Gastrocnemius medialis (tissue), 4 donors: ENCODE measurements around the gene SHOC1. TPM values are rescaled to one million over a fixed set of nuclear protein-coding genes. Genes with fewer than 3 reads are reported as not detected.
"Not testable (repeated sequence)": the region's sequence is repeated elsewhere in the genome, so short reads cannot be mapped to it uniquely, and the experiment has no call there.

Experiments
- ATAC-seq, 2 donors: fragments of 150-250 bp; one replicate each; pipeline ENCODE4 v1.9.1; 2016
- DNase-seq, 2 donors: peaks; one replicate each; pipeline ENCODE4 v3.0.0-alpha.2; 2019
- H3K27ac ChIP-seq, 4 donors: fragments of 200-600 bp; sonication (generic); 1 replicate in 1 of 4; 2 replicates in 3 of 4; pipeline ENCODE4 v1.5.1; 2016 to 2018; ENCODE audit warnings: mild to moderate bottlenecking in 2 of 4, moderate library complexity in 1 of 4
- H3K27me3 ChIP-seq, 3 donors: fragments of 200-600 bp; sonication (generic) in 2 of 3; 1 replicate in 1 of 3; 2 replicates in 2 of 3; pipeline versions ENCODE4 v1.5.1 to v1.6.0; 2016 to 2019; ENCODE audit warnings: mild to moderate bottlenecking in 1 of 3, moderate library complexity in 1 of 3
- H3K36me3 ChIP-seq, 2 donors: fragments of 200-600 bp; sonication (generic) in 1 of 2; one replicate each; pipeline ENCODE4 v1.5.1; 2017 to 2018
- H3K4me1 ChIP-seq, 2 donors: fragments of 200-600 bp; sonication (generic) in 1 of 2; one replicate each; pipeline ENCODE4 v1.5.1; 2016 to 2017; ENCODE audit warnings: mild to moderate bottlenecking in 2 of 2
- H3K4me3 ChIP-seq, 4 donors: fragments of 200-600 bp; sonication (generic) in 3 of 4; 1 replicate in 1 of 4; 2 replicates in 3 of 4; pipeline ENCODE4 v1.5.1; 2016 to 2019; ENCODE audit warnings: mild to moderate bottlenecking in 2 of 4
- H3K9me3 ChIP-seq, 3 donors: fragments of 200-600 bp; sonication (generic) in 2 of 3; 1 replicate in 1 of 3; 2 replicates in 2 of 3; pipeline ENCODE4 v1.5.1; 2016 to 2019
- CTCF ChIP-seq, 5 experiments: fragments of 450-650 bp in 3 of 5; fragments of 200-600 bp in 2 of 5; sonication (generic) in 2 of 5; IDR thresholded peaks in 4 of 5; conservative IDR thresholded peaks in 1 of 5; 1 replicate in 4 of 5; 2 replicates in 1 of 5; pipeline ENCODE4 v1.5.1; 2016 to 2019; ENCODE audit warnings: antibody characterized with exemption in 5 of 5, mild to moderate bottlenecking in 3 of 5, moderate library complexity in 3 of 5
- POLR2A ChIP-seq, 2 donors: fragments of 450-650 bp; IDR thresholded peaks; one replicate each; pipeline ENCODE4 v1.6.1; 2017; ENCODE audit warnings: antibody characterized with exemption in 2 of 2, mild to moderate bottlenecking in 2 of 2, moderate library complexity in 2 of 2
- in situ Hi-C, 4 donors: fragments of 200-750 bp; cut with MboI; loops; one replicate each; pipeline versions ENCODE4 v1.15.0 to v1.8.0; 2017; ENCODE audit warnings: low sequenced_read_pairs in 4 of 4
- intact Hi-C: fragments of 100-400 bp; cut with DNase I; formaldehyde crosslinking; loops from one replicate; pipeline ENCODE4 v1.15.1; 2023; ENCODE audit warnings: low total_unique reads
- total RNA-seq, 4 donors: library from RNA; depleted of rRNA; stranded (reverse); fragments of >200 nt; gene quantifications; one replicate each; pipeline versions ENCODE4 v1.1.0 to v1.2.3, GENCODE V29; 2016

The SHOC1 gene
- total RNA-seq, 4 donors from 2014 or later, result not detected

GRCh38 chr9:111803924-111804323 is 9.2 kb upstream of the SHOC1 start:
- no peak for TF ChIP-seq POLR2A (IDR thresholded peaks at IDR 0.05)
- TF ChIP-seq CTCF (IDR thresholded peaks at IDR 0.05 in 4 of 5, conservative IDR thresholded peaks at IDR 0.05 in 1 of 5), result no peak
- no peaks in the 10 kb centered on the region for H3K4me1 ChIP-seq
- no peaks in the 10 kb centered on the region for H3K9me3 ChIP-seq
- DNase-seq (no peak), ATAC-seq (no peak)
- H3K36me3 ChIP-seq, result no peaks in the 10 kb centered on the region
- in situ Hi-C loops, result no loop called here
- no peak overlapping the region for H3K27ac ChIP-seq
- H3K4me3 ChIP-seq, result no peak overlapping the region
- intact Hi-C loops, result no loop called here
- no peaks in the 10 kb centered on the region for H3K27me3 ChIP-seq

GRCh38 chr9:111799915-111800526 is 5.3 kb upstream of the SHOC1 start:
- H3K4me3 ChIP-seq, result no peak overlapping the region
- no peaks in the 10 kb centered on the region for H3K36me3 ChIP-seq
- TF ChIP-seq CTCF (IDR thresholded peaks at IDR 0.05 in 4 of 5, conservative IDR thresholded peaks at IDR 0.05 in 1 of 5) (no peak), POLR2A (IDR thresholded peaks at IDR 0.05) (no peak)
- intact Hi-C loops, result no loop called here
- H3K27me3 ChIP-seq, result no peaks in the 10 kb centered on the region
- DNase-seq (no peak), ATAC-seq (no peak)
- no peaks in the 10 kb centered on the region for H3K4me1 ChIP-seq
- no peak overlapping the region for H3K27ac ChIP-seq
- no peaks in the 10 kb centered on the region for H3K9me3 ChIP-seq
- in situ Hi-C loops, result no loop called here

GRCh38 chr9:111799506-111799905 is 4.8 kb upstream of the SHOC1 start:
- in situ Hi-C loops, result no loop called here

GRCh38 chr9:111798786-111799185 is 4.0 kb upstream of the SHOC1 start:
- H3K27ac ChIP-seq, result no peak overlapping the region
- H3K9me3 ChIP-seq, result no peaks in the 10 kb centered on the region
- H3K27me3 ChIP-seq, result no peaks in the 10 kb centered on the region
- DNase-seq (no peak), ATAC-seq (no peak)
- in situ Hi-C loops, result no loop called here
- intact Hi-C loops, result no loop called here
- H3K4me1 ChIP-seq, result no peaks in the 10 kb centered on the region
- H3K36me3 ChIP-seq, result no peaks in the 10 kb centered on the region
- TF ChIP-seq CTCF (IDR thresholded peaks at IDR 0.05 in 4 of 5, conservative IDR thresholded peaks at IDR 0.05 in 1 of 5) (no peak), POLR2A (IDR thresholded peaks at IDR 0.05) (no peak)
- H3K4me3 ChIP-seq, result no peak overlapping the region

More at GRCh38 chr9:111799506-111799905, 4.8 kb upstream of the SHOC1 start:
- Histone ChIP-seq H3K4me1 (no peaks in the 10 kb centered on the region), H3K9me3 (no peaks in the 10 kb centered on the region), H3K36me3 (no peaks in the 10 kb centered on the region), H3K27ac (no peak overlapping the region), H3K27me3 (no peaks in the 10 kb centered on the region), H3K4me3 (no peak overlapping the region)
- TF ChIP-seq CTCF (IDR thresholded peaks at IDR 0.05 in 4 of 5, conservative IDR thresholded peaks at IDR 0.05 in 1 of 5) (no peak), POLR2A (IDR thresholded peaks at IDR 0.05) (no peak)
- no peak for ATAC-seq
- DNase-seq, result no peak
- intact Hi-C loops, result no loop called here

GRCh38 chr9:111795557-111795839 is 761 bp upstream of the SHOC1 start:
- TF ChIP-seq CTCF (IDR thresholded peaks at IDR 0.05 in 4 of 5, conservative IDR thresholded peaks at IDR 0.05 in 1 of 5), result no peak
- in situ Hi-C loops, result no loop called here
- intact Hi-C loops, result no loop called here
- H3K4me3 ChIP-seq, result no peak overlapping the region
- no peaks in the 10 kb centered on the region for H3K9me3 ChIP-seq
- no peaks in the 10 kb centered on the region for H3K27me3 ChIP-seq
- H3K36me3 ChIP-seq, result no peaks in the 10 kb centered on the region
- DNase-seq (no peak), ATAC-seq (no peak)
- no peaks in the 10 kb centered on the region for H3K4me1 ChIP-seq
- no peak overlapping the region for H3K27ac ChIP-seq

GRCh38 chr9:111791821-111792220 is 2.9 kb downstream of the SHOC1 start:
- H3K9me3 ChIP-seq, ATAC-seq, H3K36me3 ChIP-seq, H3K27ac ChIP-seq, in situ Hi-C loops, intact Hi-C loops, DNase-seq, H3K27me3 ChIP-seq, H3K4me3 ChIP-seq, H3K4me1 ChIP-seq: not testable (repeated sequence)
